Heart left ventricle (tissue), 16 donors: ENCODE data around the gene ACVR1. TPM values are rescaled to one million over a fixed set of nuclear protein-coding genes. Genes with fewer than 3 reads are reported as not detected.

Source experiments
- ATAC-seq, 4 donors: fragments of 200-7000 bp; cut with Tn5 transposase; one replicate each; pipeline ENCODE4 v1.9.1; 2020 to 2022; ENCODE audit warnings: moderate library complexity in 4 of 4, mild to moderate bottlenecking in 3 of 4, moderate number of reproducible peaks in 1 of 4
- DNase-seq, 5 donors: peaks; one replicate each; pipeline ENCODE4 v3.0.0-alpha.2; 2020
- H3K27ac ChIP-seq, 12 donors: fragments of 200-600 bp; sonication (generic) in 4 of 12; one replicate each; pipeline versions ENCODE4 v1.5.0 to v1.8.0; 2016 to 2022; ENCODE audit warnings: mild to moderate bottlenecking in 2 of 12
- H3K27me3 ChIP-seq, 9 donors: fragments of 200-600 bp; sonication (generic) in 2 of 9; one replicate each; pipeline versions ENCODE4 v1.5.1 to v1.8.0; 2016 to 2022; ENCODE audit warnings: mild to moderate bottlenecking in 3 of 9
- H3K36me3 ChIP-seq, 9 donors: fragments of 200-600 bp; sonication (generic) in 2 of 9; one replicate each; pipeline versions ENCODE4 v1.5.0 to v1.8.0; 2018 to 2022; ENCODE audit warnings: mild to moderate bottlenecking in 2 of 9
- H3K4me1 ChIP-seq, 12 donors: fragments of 200-600 bp; sonication (generic) in 4 of 12; one replicate each; pipeline versions ENCODE4 v1.5.0 to v1.8.0; 2016 to 2022; ENCODE audit warnings: mild to moderate bottlenecking in 3 of 12
- H3K4me3 ChIP-seq, 12 donors: fragments of 200-600 bp; sonication (generic) in 4 of 12; one replicate each; pipeline versions ENCODE4 v1.5.0 to v1.8.0; 2017 to 2022; ENCODE audit warnings: mild to moderate bottlenecking in 9 of 12, moderate library complexity in 4 of 12
- H3K9me3 ChIP-seq, 12 donors: fragments of 200-600 bp; sonication (generic) in 4 of 12; one replicate each; pipeline versions ENCODE4 v1.5.0 to v1.8.0; 2016 to 2022; ENCODE audit warnings: mild to moderate bottlenecking in 1 of 12
- CTCF ChIP-seq, 12 donors: fragments of 200-600 bp; sonication (generic) in 4 of 12; IDR thresholded peaks; one replicate each; pipeline versions ENCODE4 v1.5.0 to v1.8.0; 2018 to 2022; ENCODE audit warnings: antibody characterized with exemption in 12 of 12, mild to moderate bottlenecking in 5 of 12
- POLR2A ChIP-seq, 2 donors: fragments of 450-650 bp; IDR thresholded peaks; one replicate each; pipeline ENCODE4 v1.6.1; 2017; ENCODE audit warnings: antibody characterized with exemption in 2 of 2, mild to moderate bottlenecking in 2 of 2, moderate library complexity in 2 of 2
- WGBS, 4 donors: extraction: QIAGEN DNeasy Blood & Tissue Kit in 2 of 4; methylation state at CpG; one replicate each; pipeline versions ENCODE4 v1.1.5 to v1.1.7; 2013 to 2018; 5-methylcytosine and 5-hydroxymethylcytosine counted together
- intact Hi-C, 10 donors: fragments of 100-400 bp; cut with DNase I; formaldehyde crosslinking; loops; one replicate each; pipeline versions ENCODE4 v1.11.1 to v1.14.2; 2022
- polyA plus RNA-seq, 2 donors: library from polyadenylated mRNA; stranded (reverse); fragments of 200-250 nt; gene quantifications; one replicate each; pipeline ENCODE4 v1.2.3, GENCODE V29; 2013
- total RNA-seq, 9 donors: library from RNA; depleted of rRNA in 2 of 9; stranded (reverse); fragments of >200 nt in 2 of 9; fragmentation: NEBNext Ultra II Directional in 3 of 9; extraction: Animal tissue kit (Norgen Biotek cat#: 25700) in 3 of 9; gene quantifications; one replicate each; pipeline versions ENCODE4 v1.1.0 to v1.2.4, GENCODE V29; 2016 to 2023
- donor health status: ischemic (EF 13 %, LVEDD 7.1; RV severe dilation, severe dysfunction).
- donor health status: healthy with polysubstance abuse.
- donor health status: DM: no; HTN: yes; CAD: no.
- donor health status: DM: no; HTN: no; CAD: no.
- donor health status: ischemic (EF 25% LVEDD 6.9; RV normal size, moderate dysfunction).
- donor health status: ischemic (EF 25% LVEDD 5.7; RV mildly dilated, moderate dysfunction).
- donor health status: healthy.
- donor health status: DM: yes; HTN: yes; CAD: no.
- donor health status: ischemic (EF 35%, LVEDD 5.7; RV mildly dilated, moderate dysfunction).
- donor health status: nonischemic (EF 11% LVEDD 7.7; RV severe dilation, severe dysfunction).
- donor health status: DM: yes; HTN: yes; CAD: no.
- donor health status: PGD.
- donor health status: ischemic (EF 29% LVEDD 5.4; RV normal size, mild dysfunction).
- donor health status: nonischemic (EF 23%, LVEDD 6.1; RV moderate dilation, normal function).

ACVR1 gene
- total and polyA plus RNA-seq, 11 donors, result 5.6 to 37.6 (median 23.9) TPM

- ATAC-seq, result no peak
- WGBS, 4 donors, result 92 to 96% (median 95%) methylated on average over 3 of the region's 3 CpGs
- no peaks in the 10 kb centered on the region for H3K9me3 ChIP-seq
Measured at GRCh38 chr2:157880927-157881326, 4.8 kb upstream of the ACVR1 start.

GRCh38 chr2:157877761-157878400 is 1.8 kb upstream of the ACVR1 start:
- no peak for DNase-seq
- WGBS, 4 donors, result 87 to 93% (median 88%) methylated on average over 3 of the region's 3 CpGs
- no peak overlapping the region for H3K4me3 ChIP-seq
- no peaks in the 10 kb centered on the region for H3K36me3 ChIP-seq
- no peaks in the 10 kb centered on the region for H3K27me3 ChIP-seq
- ATAC-seq, result no peak
- no peak for TF ChIP-seq CTCF (IDR thresholded peaks at IDR 0.05)
- no peak for TF ChIP-seq POLR2A (IDR thresholded peaks at IDR 0.05)
- H3K9me3 ChIP-seq, result no peaks in the 10 kb centered on the region
- no peak overlapping the region for H3K27ac ChIP-seq
- intact Hi-C loops, result loop anchor here (2.0 to 10.0 kb wide), 9 partner anchors 36 to 577 kb away; partner anchors contain the start of genes CCDC148 (in 1 of the 10) and PKP4 (in 1 of the 10)
- peaks cover 0 to 31% (median 23%) of the 10 kb centered on the region in 12 donors for H3K4me1 ChIP-seq

More at GRCh38 chr2:157880927-157881326, 4.8 kb upstream of the ACVR1 start:
- Histone ChIP-seq H3K4me1 (peaks cover 0 to 9% (median 5%) of the 10 kb centered on the region in 12 donors), H3K27me3 (no peaks in the 10 kb centered on the region), H3K4me3 (no peak overlapping the region), H3K27ac (no peak overlapping the region), H3K36me3 (no peaks in the 10 kb centered on the region)
- DNase-seq, result no peak
- TF ChIP-seq CTCF (IDR thresholded peaks at IDR 0.05) (no peak), POLR2A (IDR thresholded peaks at IDR 0.05) (no peak)
- intact Hi-C loops, result no loop called here

- WGBS, 4 donors, result 5 to 24% (median 6%) methylated on average over 4 to 12 of the region's 12 CpGs
Measured at GRCh38 chr2:157876786-157877138, 632 bp upstream of the ACVR1 start.

More at GRCh38 chr2:157876786-157877138, 632 bp upstream of the ACVR1 start:
- no peaks in the 10 kb centered on the region for H3K27me3 ChIP-seq
- H3K4me3 ChIP-seq, result peak overlapping the region; percentile 39 to 97 (median 86)
- H3K9me3 ChIP-seq, result no peaks in the 10 kb centered on the region
- DNase-seq, result no peak
- no peaks in the 10 kb centered on the region for H3K36me3 ChIP-seq
- intact Hi-C loops, result loop anchor here (1.0 to 10.0 kb wide), 10 partner anchors 34 to 578 kb away; partner anchors contain the start of genes CCDC148 (in 1 of the 10) and PKP4 (in 1 of the 10)
- TF ChIP-seq CTCF (IDR thresholded peaks at IDR 0.05) (no peak), POLR2A (IDR thresholded peaks at IDR 0.05) (no peak)
- ATAC-seq, result no peak
- peak overlapping the region; percentile 69 to 100 (median 96) for H3K27ac ChIP-seq
- peaks cover 0 to 39% (median 25%) of the 10 kb centered on the region in 12 donors for H3K4me1 ChIP-seq
